PC-3 (cell line): ENCODE results near the gene GSDME.
"Not testable (repeated sequence)": the region's sequence is repeated elsewhere in the genome, so short reads cannot be mapped to it uniquely, and the experiment has no call there.

ENCODE experiments used
- CTCF ChIP-seq: fragments of 300-600 bp; sonication (generic); conservative IDR thresholded peaks from 2 replicates; pipeline ENCODE4 v1.5.1; 2017; ENCODE audit warnings: antibody characterized with exemption, low read depth, mild to moderate bottlenecking, low read length
- EZH2 ChIP-seq: fragments of 300-600 bp; sonication (generic); IDR thresholded peaks from one replicate; pipeline ENCODE4 v1.6.1; 2017; ENCODE audit warnings: antibody characterized with exemption, mild to moderate bottlenecking, low read length; ENCODE audit not compliant: unreplicated experiment
- EZH2phosphoT487 ChIP-seq: fragments of 300-600 bp; sonication (generic); IDR thresholded peaks from 2 replicates; pipeline ENCODE4 v1.6.1; 2018; ENCODE audit warnings: mild to moderate bottlenecking, antibody characterized with exemption, low read length, borderline replicate concordance

DNA sequence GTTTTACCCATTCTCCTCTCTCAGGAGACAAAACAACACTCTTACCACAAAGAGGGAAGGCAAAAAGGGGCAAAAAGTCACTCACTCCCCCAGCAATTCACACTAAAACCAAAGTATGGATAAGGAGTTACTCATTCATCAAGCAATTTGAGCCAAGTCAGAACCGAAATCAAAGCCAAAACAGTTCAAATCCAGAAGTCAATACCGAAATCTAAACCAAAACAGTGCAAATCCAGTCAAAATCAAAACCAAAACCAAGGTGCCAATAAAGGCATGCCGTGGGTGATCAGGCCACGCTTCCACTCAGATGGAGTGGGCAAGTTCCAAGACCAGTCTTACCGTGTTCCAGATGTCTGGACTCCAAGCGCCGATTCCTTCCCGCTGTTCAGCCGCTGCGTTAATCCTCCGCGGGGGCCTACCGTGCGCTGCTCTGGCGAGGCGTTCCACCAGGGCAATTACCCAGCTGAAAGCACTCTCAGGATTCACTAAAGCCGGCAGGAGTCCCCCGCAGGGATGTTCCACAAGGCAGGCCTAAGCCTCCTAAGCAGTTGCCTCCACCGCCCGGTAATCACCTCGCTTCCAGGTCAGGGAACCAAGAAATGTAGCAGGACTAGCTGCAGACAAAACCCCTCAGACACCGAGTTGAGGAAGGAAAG, 37.6 kb upstream of the GSDME start:
- TF ChIP-seq CTCF, EZH2phosphoT487, EZH2: not testable (repeated sequence)
